Measurements from ENCODE around the gene CPSF2. TPM values are rescaled to one million over a fixed set of nuclear protein-coding genes. Genes with fewer than 3 reads are reported as not detected.

Gene CPSF2
- total RNA-seq, 1 donor from 2014 or later = 116 TPM

GRCh38 chr14:92161521-92161920 is 39.8 kb downstream of the CPSF2 start:
- Histone ChIP-seq H3K27ac (no peak overlapping the region), H2AFZ (replicated peaks) (no peak overlapping the region), H3K4me1 (no peaks in the 10 kb centered on the region), H3K4me3 (no peak overlapping the region), H3K79me2 (ENCODE audit: low read depth) (no peaks in the 10 kb centered on the region), H3K9ac (no peak overlapping the region), H3F3A (ENCODE audit: low read depth) (no peaks in the 10 kb centered on the region), H3K36me3 (peaks cover 61% of the 10 kb centered on the region), H3K27me3 (no peaks in the 10 kb centered on the region), H3K4me2 (no peak overlapping the region), H4K20me1 (ENCODE audit: low read depth) (no peaks in the 10 kb centered on the region), H3K9me3 (ENCODE audit: low read depth) (peaks cover 13% of the 10 kb centered on the region)
- peaks cover 57% of the 10 kb centered on the region for H3K36me3 Mint-ChIP-seq
- no peaks in the 10 kb centered on the region for H3K27me3 Mint-ChIP-seq (ENCODE audit: insufficient read depth, low read depth)
- TF ChIP-seq CTCF (IDR thresholded peaks at IDR 0.05) (no peak), EZH2 (IDR thresholded peaks at IDR 0.05) (no peak), EZH2phosphoT487 (IDR thresholded peaks at IDR 0.05) (no peak)
- H3K27ac Mint-ChIP-seq = no peak overlapping the region
- H3K4me1 Mint-ChIP-seq = no peaks in the 10 kb centered on the region
- H3K4me3 Mint-ChIP-seq = no peak overlapping the region
- DNase-seq (ENCODE audit: low spot score) = no peak
- H3K9me3 Mint-ChIP-seq = peaks cover 15% of the 10 kb centered on the region

- peaks cover 58% of the 10 kb centered on the region for H3K36me3 ChIP-seq
- no peaks in the 10 kb centered on the region for H3K27me3 ChIP-seq
- Mint-ChIP-seq H3K27ac (no peak overlapping the region), H3K4me3 (no peak overlapping the region), H3K27me3 (ENCODE audit: insufficient read depth, low read depth) (no peaks in the 10 kb centered on the region), H3K36me3 (peaks cover 52% of the 10 kb centered on the region), H3K4me1 (no peaks in the 10 kb centered on the region), H3K9me3 (peaks cover 17% of the 10 kb centered on the region)
- TF ChIP-seq EZH2phosphoT487 (IDR thresholded peaks at IDR 0.05) (no peak), EZH2 (IDR thresholded peaks at IDR 0.05) (no peak), CTCF (IDR thresholded peaks at IDR 0.05) (no peak)
- DNase-seq (ENCODE audit: low spot score) = no peak
- H3K9ac ChIP-seq = no peak overlapping the region
- H3K4me1 ChIP-seq = no peaks in the 10 kb centered on the region
- no peaks in the 10 kb centered on the region for H3K79me2 ChIP-seq (ENCODE audit: low read depth)
- H4K20me1 ChIP-seq (ENCODE audit: low read depth) = no peaks in the 10 kb centered on the region
- no peak overlapping the region for H2AFZ ChIP-seq (replicated peaks)
- no peaks in the 10 kb centered on the region for H3F3A ChIP-seq (ENCODE audit: low read depth)
- no peak overlapping the region for H3K4me3 ChIP-seq
- peaks cover 13% of the 10 kb centered on the region for H3K9me3 ChIP-seq (ENCODE audit: low read depth)
- H3K27ac ChIP-seq = no peak overlapping the region
- no peak overlapping the region for H3K4me2 ChIP-seq
Measured at GRCh38 chr14:92164958-92165357, 43.2 kb downstream of the CPSF2 start.

- no peaks in the 10 kb centered on the region for H3K9me3 Mint-ChIP-seq
- H3K27me3 Mint-ChIP-seq (ENCODE audit: insufficient read depth, low read depth) = no peaks in the 10 kb centered on the region
- no peaks in the 10 kb centered on the region for H3K36me3 ChIP-seq
- no peaks in the 10 kb centered on the region for H3K79me2 ChIP-seq (ENCODE audit: low read depth)
- H3K9me3 ChIP-seq (ENCODE audit: low read depth) = no peaks in the 10 kb centered on the region
- TF ChIP-seq EZH2 (IDR thresholded peaks at IDR 0.05) (no peak), EZH2phosphoT487 (IDR thresholded peaks at IDR 0.05) (no peak), CTCF (IDR thresholded peaks at IDR 0.05) (no peak)
- no peak overlapping the region for H3K4me3 Mint-ChIP-seq
- no peak overlapping the region for H3K4me3 ChIP-seq
- no peaks in the 10 kb centered on the region for H3K36me3 Mint-ChIP-seq
- no peak overlapping the region for H2AFZ ChIP-seq (replicated peaks)
- no peak for DNase-seq (ENCODE audit: low spot score)
- no peak overlapping the region for H3K4me2 ChIP-seq
- no peaks in the 10 kb centered on the region for H3K4me1 ChIP-seq
- no peaks in the 10 kb centered on the region for H3F3A ChIP-seq (ENCODE audit: low read depth)
- H3K9ac ChIP-seq = no peak overlapping the region
- H3K27ac ChIP-seq = no peak overlapping the region
- no peaks in the 10 kb centered on the region for H4K20me1 ChIP-seq (ENCODE audit: low read depth)
- no peak overlapping the region for H3K27ac Mint-ChIP-seq
- no peaks in the 10 kb centered on the region for H3K4me1 Mint-ChIP-seq
- H3K27me3 ChIP-seq = no peaks in the 10 kb centered on the region
Measured at GRCh38 chr14:92173668-92174067, 51.9 kb downstream of the CPSF2 start.
